H1 (cell line): ENCODE data around the gene CAB39L. TPM values are rescaled to one million over a fixed set of nuclear protein-coding genes. Genes with fewer than 3 reads are reported as not detected.
A peak's percentile ranks its signal among the peaks of the same experiment; 100 is the strongest.

Source experiments
- CTCF ChIA-PET: fragments of 300-600 bp; sonication (Branson Sonifier 250); formaldehyde crosslinking; loops from one replicate; lab custom pipeline; 2021; ENCODE audit not compliant: partially characterized antibody; lab: Charles Lee
- POLR2A ChIA-PET: fragments of 300-600 bp; sonication (Branson Sonifier 250); formaldehyde crosslinking; loops from one replicate; lab custom pipeline; 2021; ENCODE audit warnings: inconsistent platforms; ENCODE audit not compliant: partially characterized antibody; lab: Charles Lee
- DNase-seq, 2 experiments: peaks; one replicate each; pipeline versions ENCODE4 v3.0.0 to v3.0.0-alpha.2; 2010 to 2022; ENCODE audit warnings: low spot score in 2 of 2, low read depth in 1 of 2, mixed read lengths in 1 of 2
- FAIRE-seq: peaks from 2 replicates; lab custom pipeline; 2011; peaks lifted over from hg19 to GRCh38; lab: Jason Lieb, UNC
- H2AFZ ChIP-seq: 2 replicates; pipeline ENCODE4 v1.8.1; 2012; ENCODE audit warnings: low read length, inconsistent platforms
- H2AK5ac ChIP-seq: 2 replicates; pipeline ENCODE4 v1.6.1; 2013; ENCODE audit warnings: low read depth, low read length
- H2BK120ac ChIP-seq: replicated peaks from 2 replicates; pipeline ENCODE3; 2013; ENCODE audit warnings: low read depth, low read length, inconsistent platforms
- H2BK12ac ChIP-seq: 2 replicates; pipeline ENCODE4 v1.6.1; 2013; ENCODE audit warnings: low read depth, low read length
- H2BK15ac ChIP-seq: 2 replicates; pipeline ENCODE4 v1.6.1; 2013; ENCODE audit warnings: low read length
- H2BK20ac ChIP-seq: 2 replicates; pipeline ENCODE4 v1.6.1; 2013; ENCODE audit warnings: low read length
- H2BK5ac ChIP-seq: 2 replicates; pipeline ENCODE4 v1.6.1; 2013; ENCODE audit warnings: low read depth, low read length
- H3K14ac ChIP-seq: 2 replicates; pipeline ENCODE4 v1.6.1; 2013; ENCODE audit warnings: inconsistent platforms; ENCODE audit not compliant: insufficient read length
- H3K18ac ChIP-seq: 2 replicates; pipeline ENCODE4 v1.6.1; 2013; ENCODE audit warnings: low read length; ENCODE audit errors: extremely low read depth
- H3K23ac ChIP-seq: 2 replicates; pipeline ENCODE4 v1.6.1; 2013; ENCODE audit warnings: inconsistent platforms; ENCODE audit not compliant: insufficient read length
- H3K23me2 ChIP-seq: 2 replicates; pipeline ENCODE4 v1.6.1; 2013; ENCODE audit warnings: low read depth, low read length
- H3K27ac ChIP-seq: 2 replicates; pipeline ENCODE4 v1.6.1; 2011; ENCODE audit warnings: low read depth, low read length, inconsistent platforms
- H3K27me3 ChIP-seq, 4 experiments: replicated peaks in 1 of 4; 1 replicate in 1 of 4; 2 replicates in 3 of 4; pipeline versions ENCODE4 v1.6.1 to v1.8.1; 2011 to 2013; ENCODE audit warnings: low read length in 3 of 4, mild to moderate bottlenecking in 3 of 4, inconsistent platforms in 2 of 4, mixed read lengths in 2 of 4, moderate library complexity in 1 of 4; ENCODE audit not compliant: control insufficient read depth in 3 of 4, insufficient read depth in 3 of 4; ENCODE audit errors: extremely low read depth in 1 of 4
- H3K36me3 ChIP-seq, 4 experiments: 2 replicates each; pipeline versions ENCODE4 v1.6.1 to v1.8.1; 2011 to 2013; ENCODE audit warnings: mild to moderate bottlenecking in 4 of 4, low read length in 3 of 4, moderate library complexity in 2 of 4, control low read depth in 1 of 4, inconsistent platforms in 1 of 4; ENCODE audit not compliant: insufficient read depth in 4 of 4, control insufficient read depth in 2 of 4
- H3K4ac ChIP-seq: replicated peaks from 2 replicates; pipeline ENCODE3; 2013; ENCODE audit warnings: low read length, low read depth, mixed read lengths, inconsistent platforms; ENCODE audit not compliant: insufficient read length
- H3K4me1 ChIP-seq, 4 experiments: replicated peaks in 1 of 4; 1 replicate in 1 of 4; 2 replicates in 3 of 4; pipeline versions ENCODE4 v1.6.1 to v1.8.1; 2011 to 2013; ENCODE audit warnings: low read length in 3 of 4, inconsistent platforms in 2 of 4, mixed read lengths in 1 of 4; ENCODE audit not compliant: insufficient read depth in 4 of 4, control insufficient read depth in 3 of 4
- H3K4me2 ChIP-seq, 2 experiments: 2 replicates each; pipeline versions ENCODE4 v1.6.1 to v1.8.1; 2011 to 2013; ENCODE audit warnings: low read depth in 2 of 2, low read length in 2 of 2, control low read depth in 1 of 2, inconsistent platforms in 1 of 2, mild to moderate bottlenecking in 1 of 2; ENCODE audit not compliant: insufficient read depth in 1 of 2
- H3K4me3 ChIP-seq, 4 experiments: fragments of 200-600, 300-600 bp in 1 of 4; sonication (generic), shearing (Covaris generic), sonication (Bioruptor Twin) in 1 of 4; 2 replicates each; pipeline versions ENCODE4 v1.5.1 to v1.8.1; 2011 to 2016; ENCODE audit warnings: low read length in 4 of 4, low read depth in 3 of 4, control low read depth in 2 of 4, inconsistent platforms in 2 of 4, mild to moderate bottlenecking in 2 of 4, mixed read lengths in 1 of 4, moderate library complexity in 1 of 4; ENCODE audit not compliant: insufficient read depth in 2 of 4; ENCODE audit errors: extremely low read depth in 1 of 4
- H3K56ac ChIP-seq: replicated peaks from 2 replicates; pipeline ENCODE3; 2013; ENCODE audit warnings: low read depth, mild to moderate bottlenecking, mixed read lengths, low read length, inconsistent platforms; ENCODE audit not compliant: insufficient read length
- H3K79me1 ChIP-seq: 2 replicates; pipeline ENCODE4 v1.6.1; 2013; ENCODE audit warnings: low read depth, low read length, control low read depth
- H3K79me2 ChIP-seq, 2 experiments: 2 replicates each; pipeline versions ENCODE4 v1.6.1 to v1.8.1; 2012 to 2013; ENCODE audit warnings: low read length in 2 of 2, mild to moderate bottlenecking in 2 of 2, inconsistent platforms in 1 of 2; ENCODE audit not compliant: insufficient read depth in 2 of 2, control insufficient read depth in 1 of 2
- H3K9ac ChIP-seq, 4 experiments: replicated peaks in 1 of 4; 1 replicate in 1 of 4; 2 replicates in 3 of 4; pipeline versions ENCODE4 v1.6.1 to v1.8.1; 2011 to 2013; ENCODE audit warnings: low read depth in 3 of 4, low read length in 3 of 4, control low read depth in 2 of 4, mild to moderate bottlenecking in 2 of 4, moderate library complexity in 2 of 4, inconsistent platforms in 1 of 4; ENCODE audit errors: extremely low read depth in 1 of 4
- H3K9me3 ChIP-seq, 2 experiments: 2 replicates each; pipeline versions ENCODE4 v1.6.1 to v1.8.1; 2012 to 2013; ENCODE audit warnings: mild to moderate bottlenecking in 2 of 2, moderate library complexity in 2 of 2, control low read depth in 1 of 2, inconsistent platforms in 1 of 2, low read depth in 1 of 2, low read length in 1 of 2, mixed read lengths in 1 of 2; ENCODE audit not compliant: insufficient read depth in 2 of 2
- H4K20me1 ChIP-seq, 2 experiments: replicated peaks in 1 of 2; 2 replicates each; pipeline versions ENCODE3 to v1.8.1; 2011 to 2013; ENCODE audit warnings: inconsistent platforms in 2 of 2, low read length in 2 of 2, mild to moderate bottlenecking in 1 of 2; ENCODE audit not compliant: insufficient read depth in 2 of 2, control insufficient read depth in 1 of 2
- H4K5ac ChIP-seq: 2 replicates; pipeline ENCODE4 v1.6.1; 2013; ENCODE audit warnings: low read length, low read depth, mixed read lengths, inconsistent platforms; ENCODE audit not compliant: insufficient read length
- H4K8ac ChIP-seq: 2 replicates; pipeline ENCODE4 v1.8.0; 2013; ENCODE audit warnings: mild to moderate bottlenecking, moderate library complexity, low read length, inconsistent platforms; ENCODE audit not compliant: insufficient read depth; ENCODE audit errors: extremely low read depth
- H4K91ac ChIP-seq: replicated peaks from 2 replicates; pipeline ENCODE3; 2013; ENCODE audit warnings: low read length, mixed read lengths, inconsistent platforms; ENCODE audit not compliant: insufficient read length
- BCL11A ChIP-seq, 2 experiments: IDR thresholded peaks; one replicate each; pipeline ENCODE4 v1.6.1; 2011; ENCODE audit warnings: low read depth in 2 of 2, low read length in 2 of 2, mild to moderate bottlenecking in 2 of 2
- NANOG ChIP-seq: IDR thresholded peaks from 2 replicates; pipeline ENCODE4 v1.6.1; 2011; ENCODE audit warnings: low read length, low read depth, mild to moderate bottlenecking, inconsistent platforms; ENCODE audit not compliant: insufficient read depth, poor library complexity, severe bottlenecking
- NRF1 ChIP-seq: IDR thresholded peaks from 2 replicates; pipeline ENCODE4 v1.6.1; 2011; ENCODE audit warnings: mild to moderate bottlenecking, low read depth, low read length, improper control_type of control experiment
- SP4 ChIP-seq: IDR thresholded peaks from 2 replicates; pipeline ENCODE4 v1.6.1; 2012; ENCODE audit warnings: low read length, inconsistent platforms
- WGBS, 2 experiments: shearing (Covaris generic) in 1 of 2; methylation state at CpG; one replicate each; pipeline versions ENCODE4 v1.1.6 to v1.1.7; 2013 to 2015; ENCODE audit warnings: low lambda C conversion rate in 2 of 2, mixed read lengths in 2 of 2, inconsistent platforms in 1 of 2, low coverage in 1 of 2, missing lambda C conversion rate in 1 of 2; ENCODE audit not compliant: insufficient replicate concordance in 2 of 2, insufficient coverage in 1 of 2, insufficient read length in 1 of 2; ENCODE audit errors: extremely low coverage in 1 of 2, missing lambda C conversion rate in 1 of 2; 5-methylcytosine and 5-hydroxymethylcytosine counted together
- polyA plus RNA-seq, 7 experiments: library from polyadenylated mRNA; depleted of rRNA in 3 of 7; stranded (reverse) in 5 of 7; unstranded in 2 of 7; fragments of >200 nt in 5 of 7; fragments of 200-250 nt in 2 of 7; gene quantifications; 1 replicate in 5 of 7; 2 replicates in 1 of 7; 4 replicates in 1 of 7; pipeline versions ENCODE4 v1.2.1 to v1.2.3, GENCODE V29; 2011 to 2013; ENCODE audit warnings: missing spikeins in 2 of 7, mixed read lengths in 2 of 7
- total RNA-seq: library from RNA; stranded (reverse); fragmentation: NEBNext Ultra II Directional; extraction: Animal tissue kit (Norgen Biotek cat#: 25700); gene quantifications from 2 replicates; pipeline ENCODE4 v1.2.1, GENCODE V29; 2021
- TF ChIP-seq, protein P1 (sequence below): IDR thresholded peaks from 2 replicates; pipeline ENCODE4 v1.6.1; 2012; ENCODE audit warnings: inconsistent platforms
- TF ChIP-seq, protein P2 (sequence below): IDR thresholded peaks from 2 replicates; pipeline ENCODE4 v1.6.1; 2012; ENCODE audit warnings: inconsistent platforms

CAB39L gene
- total and polyA plus RNA-seq, 2 of the 8 experiments (the other 6 are each of a cell fraction or from before 2014, with no cell fraction given) = 2.5 to 4.8 TPM

GRCh38 chr13:49326222-49326917 lies 117.5 kb downstream of the CAB39L start:
- CTCF ChIA-PET = interaction anchor here (0.7 kb wide), 2 partner anchors 1190 to 1483 kb away, joined by 3 read pairs; no protein-coding TSS in a partner anchor
- no peak for FAIRE-seq

More at GRCh38 chr13:49326222-49326917, 117.5 kb downstream of the CAB39L start:
- POLR2A ChIA-PET = no interaction called here
- H3K27me3 ChIP-seq = no peaks in the 10 kb centered on the region
- H3K23ac ChIP-seq = no peak overlapping the region
- H2AK5ac ChIP-seq = no peak overlapping the region
- WGBS, 2 experiments = 84% methylated on average over 7 of the region's 7 CpGs; no CpG with 5 or more reads in 1 of the 2 experiments
- no peak overlapping the region for H3K9ac ChIP-seq
- H3K36me3 ChIP-seq = no peaks in the 10 kb centered on the region
- no peak overlapping the region; a peak in 1 of 4 replicates for H3K4me2 ChIP-seq
- no peak overlapping the region for H2BK120ac ChIP-seq
- no peak overlapping the region for H4K8ac ChIP-seq
- no peaks in the 10 kb centered on the region for H4K20me1 ChIP-seq
- H4K5ac ChIP-seq = no peak overlapping the region
- no peaks in the 10 kb centered on the region for H3K79me1 ChIP-seq
- no peak overlapping the region for H2BK15ac ChIP-seq
- no peak overlapping the region for H2BK12ac ChIP-seq
- H3K14ac ChIP-seq = no peak overlapping the region
- H3K4ac ChIP-seq = no peak overlapping the region
- no peaks in the 10 kb centered on the region for H3K79me2 ChIP-seq
- no peak overlapping the region for H3K27ac ChIP-seq
- H2BK20ac ChIP-seq = no peak overlapping the region
- no peaks in the 10 kb centered on the region for H3K4me1 ChIP-seq
- peak overlapping the region; percentile 89 for H2AFZ ChIP-seq
- H2BK5ac ChIP-seq = no peak overlapping the region
- no peak for DNase-seq
- H4K91ac ChIP-seq = no peak overlapping the region
- H3K56ac ChIP-seq = no peak overlapping the region
- TF ChIP-seq NANOG = no peak
- TF ChIP-seq, protein P1, sequence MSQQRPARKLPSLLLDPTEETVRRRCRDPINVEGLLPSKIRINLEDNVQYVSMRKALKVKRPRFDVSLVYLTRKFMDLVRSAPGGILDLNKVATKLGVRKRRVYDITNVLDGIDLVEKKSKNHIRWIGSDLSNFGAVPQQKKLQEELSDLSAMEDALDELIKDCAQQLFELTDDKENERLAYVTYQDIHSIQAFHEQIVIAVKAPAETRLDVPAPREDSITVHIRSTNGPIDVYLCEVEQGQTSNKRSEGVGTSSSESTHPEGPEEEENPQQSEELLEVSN = peak; percentile 55
- no peak for TF ChIP-seq NRF1
- no peak for TF ChIP-seq BCL11A (IDR thresholded peaks at IDR 0.05; ENCODE audit: low read depth in 2 of 2, low read length in 2 of 2)
- no peak for TF ChIP-seq SP4
- TF ChIP-seq, protein P2, sequence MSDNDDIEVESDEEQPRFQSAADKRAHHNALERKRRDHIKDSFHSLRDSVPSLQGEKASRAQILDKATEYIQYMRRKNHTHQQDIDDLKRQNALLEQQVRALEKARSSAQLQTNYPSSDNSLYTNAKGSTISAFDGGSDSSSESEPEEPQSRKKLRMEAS = peak; percentile 33; the same call in 1 of the 2 replicates
- no peaks in the 10 kb centered on the region for H3K23me2 ChIP-seq
- no peak overlapping the region for H3K4me3 ChIP-seq
- no peaks in the 10 kb centered on the region for H3K9me3 ChIP-seq
- no peak overlapping the region for H3K18ac ChIP-seq
